SHP77 treated with DMSO at 0.1 percent for 48 hours (cell line): Measurements from ENCODE around the gene GFRA3.
A peak's percentile ranks its signal among the peaks of the same experiment; 100 is the strongest.

Experiments used
- DNase-seq: peaks from one replicate; lab custom pipeline; 2025; lab: John Stamatoyannopoulos, UW

GFRA3 gene

DNA sequence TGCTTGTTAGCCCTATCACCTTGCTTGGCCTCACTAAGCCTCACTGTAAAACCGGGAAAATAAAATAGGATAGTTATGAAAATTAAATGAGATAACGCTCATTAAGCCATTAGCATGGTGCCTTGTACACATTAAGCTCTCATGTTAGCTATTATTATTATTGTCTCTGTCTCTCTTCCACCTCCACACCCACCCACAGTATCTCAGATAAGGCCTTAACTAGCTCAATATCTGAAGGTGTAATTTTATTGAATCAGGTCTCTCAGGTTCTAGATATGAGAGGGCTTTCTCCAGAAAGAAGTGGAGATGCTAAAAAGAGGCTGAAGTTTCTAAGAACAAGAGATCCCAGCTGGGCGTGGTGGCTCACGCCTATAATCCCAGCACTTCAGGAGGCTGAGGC, 27.6 kb downstream of the GFRA3 start:
- no peak for DNase-seq

DNA sequence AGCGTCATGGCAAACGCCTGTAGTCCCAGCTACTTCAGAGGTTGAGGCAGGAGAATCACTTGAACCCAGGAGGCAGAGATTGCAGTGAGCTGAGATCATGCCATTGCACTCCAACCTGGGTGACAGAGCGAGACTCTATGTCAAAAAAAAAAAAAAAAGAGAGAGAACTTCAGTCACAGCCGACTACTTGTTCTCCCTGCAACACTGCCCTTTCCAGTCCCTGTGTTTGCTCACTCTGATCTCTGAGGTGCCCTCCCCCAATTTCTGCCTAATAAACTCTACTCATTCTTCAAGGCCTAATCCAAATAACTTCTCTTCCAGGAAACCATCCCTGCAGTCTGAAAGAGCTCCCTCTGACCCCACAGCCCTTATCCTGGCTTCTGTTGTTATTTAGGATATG, 28.1 kb downstream of the GFRA3 start:
- DNase-seq, result no peak

DNA sequence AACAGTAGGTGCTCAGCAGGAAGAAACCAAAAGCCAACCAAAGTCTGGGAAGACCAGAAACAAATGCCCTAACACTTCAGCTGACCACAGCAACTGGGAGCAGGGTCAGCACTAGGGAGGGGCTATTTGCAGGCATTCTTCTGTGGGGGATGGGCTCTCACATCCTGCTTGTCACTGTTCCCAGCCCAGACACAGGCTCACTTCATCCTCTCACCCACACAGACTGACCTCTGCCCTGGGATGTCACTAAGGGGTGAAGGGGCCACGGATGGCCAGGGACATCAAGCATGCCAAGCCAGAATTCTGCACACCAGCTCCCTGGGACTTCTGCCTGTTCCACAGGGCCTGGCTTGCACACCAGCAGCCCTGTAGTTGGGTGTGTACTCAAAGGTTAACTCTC, 28.7 kb downstream of the GFRA3 start:
- DNase-seq, result no peak

DNA sequence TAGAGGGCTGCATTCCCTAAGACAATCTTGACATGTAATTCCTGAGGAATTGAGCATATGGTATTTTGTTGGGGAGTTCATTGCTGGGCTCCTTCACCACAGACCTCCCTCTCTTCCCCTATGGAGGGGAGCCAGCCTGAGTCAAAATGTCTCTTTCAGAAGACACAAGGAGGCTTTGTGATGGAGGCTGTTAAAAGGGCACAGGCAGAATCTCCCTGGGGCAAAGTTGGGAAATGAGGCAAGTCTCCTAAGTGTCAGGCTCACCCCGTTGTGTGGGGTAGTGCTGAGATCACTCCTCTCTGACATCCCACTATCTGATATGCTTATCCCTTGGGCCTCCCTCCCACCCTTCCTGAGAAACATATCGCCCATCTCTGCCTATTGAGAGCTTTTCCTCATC, 30.6 kb downstream of the GFRA3 start:
- no peak for DNase-seq

DNA sequence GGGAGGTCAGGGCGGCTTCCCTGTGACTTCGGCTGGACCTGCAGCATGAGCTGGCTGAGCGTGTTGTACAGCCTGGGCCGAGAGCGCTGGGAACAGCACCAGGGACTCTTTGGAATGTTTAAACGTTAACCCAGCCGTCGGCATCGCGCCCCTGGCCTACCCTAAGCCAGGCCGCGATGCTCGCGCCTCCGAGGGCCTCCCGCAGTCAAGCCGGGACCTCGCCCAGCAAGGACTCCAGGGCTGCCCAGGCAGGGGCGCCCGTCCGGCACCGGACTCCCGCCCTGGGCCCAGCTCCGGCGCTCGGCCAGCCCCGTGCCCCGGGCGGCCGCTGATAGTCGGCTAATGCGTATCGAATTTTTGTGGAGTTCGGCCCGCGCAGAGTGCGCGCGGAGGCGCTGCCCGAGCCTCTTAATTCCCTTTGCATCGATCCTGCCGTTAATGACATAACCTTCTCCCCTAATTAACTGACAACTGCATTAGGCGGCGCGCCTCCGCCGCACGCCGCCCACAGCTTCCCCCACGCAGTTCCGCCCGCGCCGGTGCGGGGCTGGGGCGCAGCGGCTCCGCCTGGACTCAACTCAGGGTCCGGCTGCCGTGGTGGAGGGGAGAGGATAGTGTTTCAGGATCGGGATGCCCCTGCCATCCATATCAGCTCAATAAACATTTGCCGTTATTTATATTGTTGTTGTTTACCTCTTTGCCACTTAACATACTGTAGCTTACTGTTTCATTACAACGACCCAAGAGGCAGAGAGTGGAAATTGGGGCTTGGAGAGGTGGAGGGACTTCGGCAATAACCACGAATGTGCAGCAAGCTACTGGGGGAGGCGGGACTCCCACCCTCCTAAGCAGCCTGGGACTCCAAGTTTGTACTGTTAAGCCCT, 32.5 kb downstream of the GFRA3 start:
- DNase-seq, result no peak

DNA sequence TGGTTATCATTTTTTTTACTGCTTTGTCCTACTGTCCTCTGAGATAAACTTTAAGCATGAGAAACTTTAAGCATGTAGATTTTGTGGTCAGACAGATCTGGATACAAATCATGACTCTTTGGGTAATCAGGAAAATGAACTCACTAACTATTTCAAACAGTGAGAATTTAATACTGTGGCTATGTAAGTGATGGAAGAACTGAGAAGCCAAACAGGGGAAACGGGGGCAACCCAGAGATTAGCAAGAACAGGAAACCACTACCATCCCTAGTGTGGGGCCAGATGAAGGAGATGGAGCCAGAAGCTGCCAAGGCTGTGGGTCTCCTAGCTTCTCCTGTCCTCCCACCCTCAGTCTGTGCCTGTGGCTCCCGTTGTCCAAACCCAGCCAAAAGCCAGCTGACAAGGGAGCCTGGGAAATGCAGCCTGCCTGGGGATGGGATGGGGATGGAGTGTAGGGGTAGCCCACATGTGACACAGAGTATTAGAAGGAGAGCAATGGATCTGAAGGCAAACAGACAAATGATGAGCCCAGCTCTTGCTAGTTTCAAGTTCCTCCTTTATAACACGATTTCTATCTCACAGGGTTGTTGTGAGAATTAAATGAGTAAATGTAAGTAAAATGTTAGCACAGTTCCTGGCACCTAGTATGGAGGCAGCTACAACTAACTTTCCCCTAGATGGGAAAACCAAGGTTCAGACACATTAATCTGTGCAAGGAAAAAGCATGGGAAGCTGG, 33.6 kb downstream of the GFRA3 start:
- no peak for DNase-seq

DNA sequence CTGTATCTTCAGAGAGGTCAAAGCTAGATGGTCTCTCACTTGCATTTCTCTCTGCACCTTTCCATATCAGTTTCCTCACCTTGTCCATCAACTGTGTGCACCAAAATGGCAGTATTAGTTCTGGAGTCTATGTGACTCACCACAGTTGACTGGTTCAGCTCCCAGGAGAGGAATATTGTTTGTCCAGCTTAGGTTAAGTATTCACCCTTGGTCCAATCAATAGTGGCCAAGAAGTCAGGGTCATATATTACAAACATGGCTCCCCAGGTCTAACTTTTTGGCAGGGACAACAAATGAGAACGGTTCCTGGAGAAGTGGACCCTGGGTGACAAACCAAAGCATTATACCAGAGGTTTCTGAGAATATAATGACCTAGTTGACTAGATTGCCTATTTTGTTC, 36.4 kb downstream of the GFRA3 start:
- no peak for DNase-seq

DNA sequence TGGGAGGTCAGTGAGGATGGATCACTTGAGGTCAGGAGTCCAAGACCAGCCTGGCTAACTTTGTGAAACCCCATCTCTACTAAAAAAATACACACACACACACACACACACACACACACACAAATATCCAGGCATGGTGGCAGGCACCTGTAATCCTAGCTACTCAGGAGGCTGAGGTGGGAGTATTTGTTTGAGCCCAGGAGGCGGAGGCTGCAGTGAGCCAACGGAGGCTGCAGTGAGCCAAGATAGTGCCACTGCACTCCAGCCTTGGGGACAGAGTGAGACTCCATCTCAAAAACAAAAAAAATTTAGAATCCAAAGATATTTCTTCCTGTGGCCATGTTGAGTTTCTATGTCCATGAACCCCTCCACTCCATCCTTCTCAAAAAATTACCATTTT, 39.8 kb downstream of the GFRA3 start:
- no peak for DNase-seq

DNA sequence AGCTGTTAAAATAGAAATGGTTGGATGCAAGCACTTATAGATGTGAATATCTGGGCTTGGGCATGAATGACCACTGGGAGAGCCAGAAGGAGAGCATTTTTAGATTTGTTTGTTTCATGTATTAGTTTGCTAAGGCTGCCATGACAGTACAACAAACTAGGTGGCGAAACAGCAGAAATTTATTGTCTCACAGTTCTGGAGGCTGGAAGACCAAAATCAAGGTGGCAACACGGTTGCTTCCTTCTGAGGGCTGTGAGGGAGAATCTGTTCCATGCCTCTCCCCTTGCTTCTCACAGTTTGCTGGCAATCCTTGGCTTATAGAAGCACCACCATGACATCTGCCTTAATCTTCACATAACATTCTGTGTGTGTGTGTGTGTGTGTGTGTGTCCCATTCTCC, 41.1 kb downstream of the GFRA3 start:
- DNase-seq, result no peak

DNA sequence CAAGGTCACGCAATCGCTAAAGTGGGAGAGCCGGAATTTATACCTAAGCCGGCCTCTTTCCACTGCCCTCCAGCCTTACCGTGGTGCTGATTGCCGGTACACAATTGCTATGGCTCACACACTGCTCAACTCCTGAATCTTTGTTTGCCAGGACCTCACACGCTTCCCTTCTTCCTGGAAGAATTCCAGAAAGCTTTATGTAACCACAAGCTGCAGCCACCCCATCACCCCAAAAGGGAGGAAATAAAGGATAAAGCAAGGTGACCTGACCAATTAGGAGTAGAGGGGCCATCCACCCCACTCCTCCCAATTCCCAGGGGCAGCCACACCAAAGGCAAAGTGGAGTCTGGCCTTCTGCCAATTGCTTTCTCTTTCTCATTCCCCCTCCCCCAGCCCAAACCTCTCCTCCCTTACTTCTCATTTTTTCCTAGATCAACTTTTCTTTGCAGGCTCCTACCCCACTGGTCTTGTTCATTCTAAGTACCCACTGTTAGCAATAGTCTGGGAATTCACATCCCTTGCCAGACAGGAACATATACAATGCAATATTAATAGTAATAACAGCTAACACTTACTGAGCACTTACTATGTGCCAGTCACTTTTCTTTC, 43.3 kb downstream of the GFRA3 start:
- DNase-seq, result peak; percentile 24

DNA sequence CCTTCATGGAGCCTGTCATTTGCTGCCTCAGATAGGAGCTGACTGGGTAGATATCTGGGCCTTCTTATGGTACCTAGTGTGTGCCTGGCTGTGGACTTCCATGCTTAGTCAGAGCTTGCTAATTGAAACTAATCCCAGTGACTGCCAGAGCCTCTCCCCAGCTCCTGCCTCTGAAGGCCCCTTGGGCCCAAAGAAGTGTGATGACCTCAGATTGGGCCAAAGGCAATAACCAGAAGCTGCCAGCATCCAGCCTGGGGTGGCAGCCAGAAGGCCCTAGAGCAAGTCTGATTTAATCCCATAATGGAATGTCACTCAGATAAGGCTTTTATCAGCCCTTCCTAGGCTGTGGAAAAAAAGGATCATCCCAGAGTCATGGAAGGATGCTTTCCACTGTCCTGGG, 44.2 kb downstream of the GFRA3 start:
- no peak for DNase-seq

DNA sequence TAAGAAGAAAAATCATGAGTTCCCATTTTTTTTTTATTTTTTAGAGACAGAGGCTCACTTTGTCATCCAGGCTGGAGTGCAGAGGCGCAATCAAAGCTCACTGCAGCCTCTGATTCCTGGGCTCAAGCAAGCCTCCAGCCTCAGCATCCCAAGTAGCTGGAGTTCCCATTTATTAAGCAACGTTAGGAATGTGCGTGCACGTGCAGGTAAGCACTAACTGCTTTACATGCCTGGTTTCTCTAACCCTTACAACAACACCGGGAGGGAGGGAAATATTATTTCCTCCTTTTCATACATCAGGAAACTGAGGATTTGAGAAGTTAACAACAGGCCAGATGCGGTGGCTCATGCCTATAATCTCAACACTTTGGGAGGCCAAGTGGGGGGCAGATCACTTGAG, 45.0 kb downstream of the GFRA3 start:
- no peak for DNase-seq

DNA sequence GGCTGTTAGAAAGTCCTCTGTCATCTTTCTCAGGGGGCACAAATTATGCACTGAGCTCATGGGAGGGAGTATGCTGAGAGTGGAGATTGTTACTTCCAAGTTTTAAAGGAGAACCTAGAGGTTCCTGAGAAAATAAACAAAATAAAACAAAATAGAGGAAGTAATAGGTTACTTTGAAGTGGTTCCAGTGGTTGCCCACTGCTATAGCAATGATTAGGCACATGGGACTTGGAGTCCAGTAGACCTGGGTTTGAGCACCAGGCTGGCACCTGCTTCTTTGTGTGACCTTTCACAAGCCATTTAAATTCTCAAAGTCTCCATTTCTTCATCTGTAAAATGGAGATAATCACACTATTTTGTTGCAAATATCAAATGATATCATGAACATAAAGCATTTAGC, 47.5 kb downstream of the GFRA3 start:
- DNase-seq, result no peak

DNA sequence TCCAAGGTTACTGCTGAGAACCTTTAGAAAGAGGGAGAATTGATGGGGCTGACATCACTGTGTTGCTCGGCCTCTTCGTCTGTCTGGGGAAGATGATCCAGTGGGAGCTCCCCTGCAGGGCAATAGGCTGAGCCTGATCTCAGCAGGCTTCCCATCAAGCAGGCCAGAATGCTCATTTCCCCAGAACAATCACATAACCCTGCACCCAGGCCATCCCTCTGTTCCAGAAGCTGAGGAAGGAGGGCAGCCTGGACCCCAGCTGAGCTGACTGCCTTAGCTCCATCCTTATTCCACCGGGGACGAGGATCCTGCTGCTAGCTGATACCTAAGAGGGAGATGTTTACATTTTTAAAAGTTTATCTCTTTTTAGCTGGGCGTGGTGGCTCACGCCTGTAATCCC, 49.7 kb downstream of the GFRA3 start:
- no peak for DNase-seq

DNA sequence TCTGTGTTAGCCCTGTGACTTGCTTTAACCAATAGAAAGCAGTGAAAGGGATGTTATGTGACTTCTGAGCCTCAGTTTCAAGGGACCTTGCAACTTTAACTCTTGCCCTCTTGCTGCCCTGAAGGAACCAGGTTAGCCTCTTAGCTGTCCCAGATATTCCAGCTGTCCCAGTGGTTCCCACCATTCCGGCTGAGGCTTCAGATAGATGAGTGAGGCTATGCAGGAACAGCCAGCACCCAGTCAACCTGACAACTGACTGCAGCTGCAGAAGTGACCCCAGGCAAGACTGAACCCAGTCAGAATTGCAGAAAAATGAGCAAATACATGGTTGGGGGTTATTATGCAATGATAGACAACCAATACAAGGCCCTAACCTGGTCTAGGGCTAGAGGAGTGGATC, 50.9 kb downstream of the GFRA3 start:
- DNase-seq, result no peak

DNA sequence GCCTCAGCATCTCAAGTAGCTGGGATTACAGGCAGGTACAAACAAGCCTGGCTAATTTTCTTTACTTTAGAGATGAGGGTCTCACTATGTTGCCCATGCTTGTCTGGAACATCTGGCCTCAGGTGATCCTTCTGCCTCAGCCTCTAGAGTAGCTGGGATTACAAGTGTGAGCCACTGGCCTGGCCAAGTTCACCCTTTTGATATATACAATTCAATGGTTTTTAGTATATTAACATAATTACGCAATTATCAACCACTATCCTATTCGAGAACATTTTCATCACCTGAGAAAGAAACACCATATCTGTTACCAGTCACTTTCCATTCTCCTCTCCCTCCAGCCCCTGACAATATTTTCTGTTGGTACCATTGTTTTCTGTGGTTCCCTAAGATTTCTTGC, 57.6 kb downstream of the GFRA3 start:
- DNase-seq, result no peak

DNA sequence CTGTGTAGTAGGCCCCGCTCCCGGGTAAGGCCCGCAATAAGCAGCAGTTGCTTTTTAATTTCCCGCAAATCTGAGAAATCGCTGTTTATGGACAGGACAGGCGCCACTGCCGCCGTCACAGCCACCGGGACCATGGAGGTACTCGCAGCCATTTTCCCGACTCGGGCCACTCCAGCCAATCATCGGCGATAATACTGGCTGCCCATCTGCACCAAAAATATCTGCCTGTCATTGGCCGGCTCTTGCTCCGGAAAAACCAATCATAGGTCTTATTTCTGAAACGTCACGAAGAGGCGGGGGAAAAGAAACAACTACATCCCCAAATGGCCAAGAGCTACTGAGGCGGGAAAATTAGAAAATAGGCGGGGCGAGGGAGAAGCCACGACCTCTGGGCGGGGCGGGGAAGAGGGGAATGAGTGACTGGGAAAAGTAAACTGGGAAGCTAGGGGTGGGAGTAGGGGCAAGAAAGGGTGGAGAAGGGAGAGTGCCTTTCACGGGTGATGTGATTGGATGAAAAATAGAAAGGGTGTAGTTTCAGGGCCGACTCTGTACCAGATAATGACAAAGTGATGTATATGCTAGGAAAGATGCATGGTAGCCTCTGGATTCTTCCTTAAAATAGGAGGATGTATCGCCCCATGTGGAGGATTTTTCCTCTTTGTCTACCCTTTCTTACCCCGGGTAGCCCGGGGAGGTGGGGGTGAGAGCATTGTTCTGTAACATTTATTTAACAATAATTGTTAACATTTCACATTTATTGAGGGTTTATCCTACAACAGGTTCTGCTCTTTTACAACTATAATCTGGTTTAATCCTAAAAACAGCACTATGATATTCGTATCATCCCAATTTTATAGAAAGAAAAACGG, 61.0 kb downstream of the GFRA3 start, which contains the start of gene CDC23:
CDC23 (minus strand) TSS at position 163 of the 869 bp plus-strand sequence; CDS start at position 152, 11 bp downstream.
- peak; percentile 98 for DNase-seq

DNA sequence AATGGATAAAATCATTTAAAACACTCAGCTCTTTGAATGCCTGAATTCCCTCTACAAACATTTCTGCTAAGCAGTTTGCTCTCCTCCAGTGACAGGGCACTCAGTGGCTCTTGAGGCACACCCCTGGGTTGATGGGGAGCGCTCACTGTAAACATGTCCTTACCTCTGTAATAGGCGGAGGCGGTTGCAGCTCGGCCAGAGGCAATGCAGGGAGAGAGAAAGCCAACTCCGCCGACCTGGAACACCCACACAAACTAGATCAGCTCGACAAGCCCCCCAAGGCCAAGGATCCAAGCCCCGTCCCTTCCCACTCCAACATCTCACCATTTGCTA, 61.6 kb downstream of the GFRA3 start:
- DNase-seq, result no peak

DNA sequence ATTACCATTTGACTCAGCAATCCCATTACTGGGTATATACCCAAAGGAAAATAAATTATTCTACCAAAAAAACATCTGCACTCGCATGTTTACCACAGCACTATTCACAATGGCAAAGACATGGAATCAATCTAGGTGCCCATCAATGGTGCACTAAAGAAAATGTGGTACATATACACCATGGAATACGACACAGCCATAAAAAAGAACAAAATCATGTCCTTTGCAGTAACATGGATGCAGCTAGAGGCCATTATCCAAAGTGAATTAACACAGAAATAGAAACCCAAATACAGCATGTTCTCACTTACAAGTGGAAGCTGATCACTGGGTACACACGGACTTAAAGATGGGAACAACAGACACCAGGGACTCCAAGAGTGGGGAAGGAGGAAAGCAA, 63.4 kb downstream of the GFRA3 start:
- DNase-seq, result no peak
